ENCODE results near the gene FGFBP3. TPM values are rescaled to one million over a fixed set of nuclear protein-coding genes. Genes with fewer than 3 reads are reported as not detected.

The FGFBP3 gene
- total and polyA plus RNA-seq, 2 of the 13 experiments (the other 11 are each of a cell fraction or from before 2014, with no cell fraction given), result 0.50 to 2.0 TPM

DNA sequence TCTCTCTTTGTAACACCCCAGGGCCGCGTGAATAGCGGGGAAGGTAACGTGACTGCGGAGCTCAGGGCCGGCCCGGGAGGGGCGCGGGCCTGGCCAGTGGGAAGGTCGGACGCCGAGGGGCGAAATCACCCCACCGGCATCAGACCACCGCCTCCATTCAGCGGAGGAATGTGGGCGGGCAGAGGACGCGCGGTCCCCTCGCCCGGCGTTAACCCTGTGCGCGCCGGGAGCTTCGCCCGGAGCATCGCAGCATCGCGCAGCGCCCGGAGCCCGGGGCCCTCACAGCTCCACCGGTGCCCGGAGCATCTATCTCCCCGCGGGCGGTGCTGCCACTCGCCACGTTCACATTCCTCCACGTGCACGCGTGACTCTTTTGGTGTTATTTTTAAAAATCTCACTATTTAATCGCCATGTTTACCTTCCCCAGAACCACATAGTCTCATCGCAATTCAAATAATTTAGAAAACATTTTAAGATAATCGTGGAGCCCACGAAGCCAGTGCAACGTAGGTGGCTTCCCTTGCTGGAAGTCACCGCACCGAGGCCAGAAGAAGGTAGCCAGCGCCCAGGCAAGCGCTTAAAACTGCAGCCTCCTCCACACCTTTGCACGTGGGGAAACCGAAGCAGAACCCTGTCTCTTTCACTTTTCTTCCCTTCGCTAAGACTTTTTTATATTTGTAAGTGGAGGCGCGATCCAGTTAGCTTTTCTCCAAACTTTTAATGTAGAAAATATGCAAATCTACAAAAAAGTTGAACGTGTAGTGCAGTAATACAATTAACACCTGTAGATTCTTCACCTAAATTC, 21.8 kb downstream of the FGFBP3 start (continued):
- no peak for TF ChIP-seq ZNF431 (CRISPR knock-in tag; IDR thresholded peaks at IDR 0.05; ENCODE audit: borderline replicate concordance, low read depth)
- TF ChIP-seq ZNF496 (CRISPR knock-in tag; IDR thresholded peaks at IDR 0.05; ENCODE audit: insufficient replicate concordance), result no peak
- TF ChIP-seq SRSF1 (optimal IDR thresholded peaks at IDR 0.05; ENCODE audit: low read depth, low read length), result no peak
- TF ChIP-seq MED1 (CRISPR knock-in tag; IDR thresholded peaks at IDR 0.05), result peak; percentile 31; the same call in 1 of the 2 replicates
- TF ChIP-seq ZNF589 (CRISPR knock-in tag; conservative IDR thresholded peaks at IDR 0.05), result no peak
- no peak for TF ChIP-seq ZNF329 (CRISPR knock-in tag; IDR thresholded peaks at IDR 0.05; ENCODE audit: low read depth)
- TF ChIP-seq SMAD1 (CRISPR knock-in tag; IDR thresholded peaks at IDR 0.05; ENCODE audit: borderline replicate concordance, low read depth), result 0 out of 2 replicates have a peak, but pooled peaks have one; percentile 74
- TF ChIP-seq KDM5A (IDR thresholded peaks at IDR 0.05; ENCODE audit: borderline replicate concordance, low read length), result no peak
- peak; percentile 62 for TF ChIP-seq HOXA3 (CRISPR knock-in tag; IDR thresholded peaks at IDR 0.05)
- peak; percentile 76 for TF ChIP-seq HES4 (CRISPR knock-in tag; IDR thresholded peaks at IDR 0.05; ENCODE audit: borderline replicate concordance)
- peak; percentile 70 for TF ChIP-seq SP4 (CRISPR knock-in tag; IDR thresholded peaks at IDR 0.05)
- TF ChIP-seq, protein P1, sequence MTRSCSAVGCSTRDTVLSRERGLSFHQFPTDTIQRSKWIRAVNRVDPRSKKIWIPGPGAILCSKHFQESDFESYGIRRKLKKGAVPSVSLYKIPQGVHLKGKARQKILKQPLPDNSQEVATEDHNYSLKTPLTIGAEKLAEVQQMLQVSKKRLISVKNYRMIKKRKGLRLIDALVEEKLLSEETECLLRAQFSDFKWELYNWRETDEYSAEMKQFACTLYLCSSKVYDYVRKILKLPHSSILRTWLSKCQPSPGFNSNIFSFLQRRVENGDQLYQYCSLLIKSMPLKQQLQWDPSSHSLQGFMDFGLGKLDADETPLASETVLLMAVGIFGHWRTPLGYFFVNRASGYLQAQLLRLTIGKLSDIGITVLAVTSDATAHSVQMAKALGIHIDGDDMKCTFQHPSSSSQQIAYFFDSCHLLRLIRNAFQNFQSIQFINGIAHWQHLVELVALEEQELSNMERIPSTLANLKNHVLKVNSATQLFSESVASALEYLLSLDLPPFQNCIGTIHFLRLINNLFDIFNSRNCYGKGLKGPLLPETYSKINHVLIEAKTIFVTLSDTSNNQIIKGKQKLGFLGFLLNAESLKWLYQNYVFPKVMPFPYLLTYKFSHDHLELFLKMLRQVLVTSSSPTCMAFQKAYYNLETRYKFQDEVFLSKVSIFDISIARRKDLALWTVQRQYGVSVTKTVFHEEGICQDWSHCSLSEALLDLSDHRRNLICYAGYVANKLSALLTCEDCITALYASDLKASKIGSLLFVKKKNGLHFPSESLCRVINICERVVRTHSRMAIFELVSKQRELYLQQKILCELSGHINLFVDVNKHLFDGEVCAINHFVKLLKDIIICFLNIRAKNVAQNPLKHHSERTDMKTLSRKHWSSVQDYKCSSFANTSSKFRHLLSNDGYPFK (CRISPR knock-in tag; IDR thresholded peaks at IDR 0.05; ENCODE audit: borderline replicate concordance), result no peak
- TF ChIP-seq, protein P2, sequence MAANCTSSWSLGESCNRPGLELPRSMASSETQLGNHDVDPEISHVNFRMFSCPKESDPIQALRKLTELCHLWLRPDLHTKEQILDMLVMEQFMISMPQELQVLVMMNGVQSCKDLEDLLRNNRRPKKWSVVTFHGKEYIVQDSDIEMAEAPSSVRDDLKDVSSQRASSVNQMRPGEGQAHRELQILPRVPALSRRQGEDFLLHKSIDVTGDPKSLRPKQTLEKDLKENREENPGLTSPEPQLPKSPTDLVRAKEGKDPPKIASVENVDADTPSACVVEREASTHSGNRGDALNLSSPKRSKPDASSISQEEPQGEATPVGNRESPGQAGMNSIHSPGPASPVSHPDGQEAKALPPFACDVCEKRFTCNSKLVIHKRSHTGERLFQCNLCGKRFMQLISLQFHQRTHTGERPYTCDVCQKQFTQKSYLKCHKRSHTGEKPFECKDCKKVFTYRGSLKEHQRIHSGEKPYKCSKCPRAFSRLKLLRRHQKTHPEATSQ (CRISPR knock-in tag; IDR thresholded peaks at IDR 0.05; ENCODE audit: borderline replicate concordance), result 0 out of 2 replicates have a peak, but pooled peaks have one; percentile 37
- TF ChIP-seq SAP130 (CRISPR knock-in tag; IDR thresholded peaks at IDR 0.05; ENCODE audit: low read depth), result no peak
- TF ChIP-seq, protein P3, sequence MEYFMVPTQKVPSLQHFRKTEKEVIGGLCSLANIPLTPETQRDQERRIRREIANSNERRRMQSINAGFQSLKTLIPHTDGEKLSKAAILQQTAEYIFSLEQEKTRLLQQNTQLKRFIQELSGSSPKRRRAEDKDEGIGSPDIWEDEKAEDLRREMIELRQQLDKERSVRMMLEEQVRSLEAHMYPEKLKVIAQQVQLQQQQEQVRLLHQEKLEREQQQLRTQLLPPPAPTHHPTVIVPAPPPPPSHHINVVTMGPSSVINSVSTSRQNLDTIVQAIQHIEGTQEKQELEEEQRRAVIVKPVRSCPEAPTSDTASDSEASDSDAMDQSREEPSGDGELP (IDR thresholded peaks at IDR 0.05; ENCODE audit: borderline replicate concordance, low read depth), result no peak
- TF ChIP-seq CBFB (CRISPR knock-in tag; IDR thresholded peaks at IDR 0.05), result peak; percentile 42; the same call in 1 of the 2 replicates
- no peak for TF ChIP-seq ZNF670 (CRISPR knock-in tag; IDR thresholded peaks at IDR 0.05; ENCODE audit: borderline replicate concordance)
- no peak for TF ChIP-seq IRF2 (CRISPR knock-in tag; IDR thresholded peaks at IDR 0.05)
- TF ChIP-seq, protein P4, sequence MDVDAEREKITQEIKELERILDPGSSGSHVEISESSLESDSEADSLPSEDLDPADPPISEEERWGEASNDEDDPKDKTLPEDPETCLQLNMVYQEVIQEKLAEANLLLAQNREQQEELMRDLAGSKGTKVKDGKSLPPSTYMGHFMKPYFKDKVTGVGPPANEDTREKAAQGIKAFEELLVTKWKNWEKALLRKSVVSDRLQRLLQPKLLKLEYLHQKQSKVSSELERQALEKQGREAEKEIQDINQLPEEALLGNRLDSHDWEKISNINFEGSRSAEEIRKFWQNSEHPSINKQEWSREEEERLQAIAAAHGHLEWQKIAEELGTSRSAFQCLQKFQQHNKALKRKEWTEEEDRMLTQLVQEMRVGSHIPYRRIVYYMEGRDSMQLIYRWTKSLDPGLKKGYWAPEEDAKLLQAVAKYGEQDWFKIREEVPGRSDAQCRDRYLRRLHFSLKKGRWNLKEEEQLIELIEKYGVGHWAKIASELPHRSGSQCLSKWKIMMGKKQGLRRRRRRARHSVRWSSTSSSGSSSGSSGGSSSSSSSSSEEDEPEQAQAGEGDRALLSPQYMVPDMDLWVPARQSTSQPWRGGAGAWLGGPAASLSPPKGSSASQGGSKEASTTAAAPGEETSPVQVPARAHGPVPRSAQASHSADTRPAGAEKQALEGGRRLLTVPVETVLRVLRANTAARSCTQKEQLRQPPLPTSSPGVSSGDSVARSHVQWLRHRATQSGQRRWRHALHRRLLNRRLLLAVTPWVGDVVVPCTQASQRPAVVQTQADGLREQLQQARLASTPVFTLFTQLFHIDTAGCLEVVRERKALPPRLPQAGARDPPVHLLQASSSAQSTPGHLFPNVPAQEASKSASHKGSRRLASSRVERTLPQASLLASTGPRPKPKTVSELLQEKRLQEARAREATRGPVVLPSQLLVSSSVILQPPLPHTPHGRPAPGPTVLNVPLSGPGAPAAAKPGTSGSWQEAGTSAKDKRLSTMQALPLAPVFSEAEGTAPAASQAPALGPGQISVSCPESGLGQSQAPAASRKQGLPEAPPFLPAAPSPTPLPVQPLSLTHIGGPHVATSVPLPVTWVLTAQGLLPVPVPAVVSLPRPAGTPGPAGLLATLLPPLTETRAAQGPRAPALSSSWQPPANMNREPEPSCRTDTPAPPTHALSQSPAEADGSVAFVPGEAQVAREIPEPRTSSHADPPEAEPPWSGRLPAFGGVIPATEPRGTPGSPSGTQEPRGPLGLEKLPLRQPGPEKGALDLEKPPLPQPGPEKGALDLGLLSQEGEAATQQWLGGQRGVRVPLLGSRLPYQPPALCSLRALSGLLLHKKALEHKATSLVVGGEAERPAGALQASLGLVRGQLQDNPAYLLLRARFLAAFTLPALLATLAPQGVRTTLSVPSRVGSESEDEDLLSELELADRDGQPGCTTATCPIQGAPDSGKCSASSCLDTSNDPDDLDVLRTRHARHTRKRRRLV (CRISPR knock-in tag; IDR thresholded peaks at IDR 0.05), result no peak

Data from HepG2 (cell line).